Measurements from ENCODE around the gene NFKB1.

The NFKB1 gene

DNA sequence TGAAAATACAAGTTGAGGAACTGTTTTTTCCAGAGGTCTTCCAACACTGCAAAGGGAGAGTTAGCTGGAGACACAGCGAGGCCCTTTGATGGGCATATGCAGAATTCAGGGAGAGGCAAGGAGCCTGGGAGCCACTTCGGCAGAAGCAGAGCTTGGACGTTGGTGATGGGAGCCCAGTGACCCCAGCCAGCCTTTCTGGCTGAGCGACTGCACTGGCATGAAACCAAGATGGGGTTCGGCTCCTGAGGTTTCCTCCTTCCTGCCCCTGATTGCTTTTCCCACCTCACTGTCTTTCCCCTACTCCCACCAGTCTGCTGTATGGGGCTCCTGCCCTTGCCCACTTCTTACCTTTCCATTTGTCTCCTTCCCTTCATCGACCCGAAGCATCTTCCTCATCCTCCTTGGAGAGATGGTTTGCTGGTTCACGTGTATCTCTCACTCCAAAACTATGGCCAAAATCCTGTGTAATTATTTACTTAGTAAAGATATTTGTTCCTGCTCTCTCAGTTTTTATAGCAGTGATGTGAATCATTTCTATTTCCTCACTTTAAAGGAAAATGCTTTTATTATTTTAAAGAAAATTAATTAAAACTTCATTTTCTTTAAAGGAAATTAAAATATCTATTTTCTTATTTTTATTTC, 100.5 kb downstream of the NFKB1 start:
- Histone ChIP-seq H3K4me1 (no peaks in the 10 kb centered on the region), H3K4me3 (ENCODE audit: low read depth, low read length) (no peak overlapping the region), H3K36me3 (peaks cover 14% of the 10 kb centered on the region), H3K9me3 (no peaks in the 10 kb centered on the region), H3K27me3 (no peaks in the 10 kb centered on the region)
- DNase-seq, result no peak
- TF ChIP-seq, protein P1, sequence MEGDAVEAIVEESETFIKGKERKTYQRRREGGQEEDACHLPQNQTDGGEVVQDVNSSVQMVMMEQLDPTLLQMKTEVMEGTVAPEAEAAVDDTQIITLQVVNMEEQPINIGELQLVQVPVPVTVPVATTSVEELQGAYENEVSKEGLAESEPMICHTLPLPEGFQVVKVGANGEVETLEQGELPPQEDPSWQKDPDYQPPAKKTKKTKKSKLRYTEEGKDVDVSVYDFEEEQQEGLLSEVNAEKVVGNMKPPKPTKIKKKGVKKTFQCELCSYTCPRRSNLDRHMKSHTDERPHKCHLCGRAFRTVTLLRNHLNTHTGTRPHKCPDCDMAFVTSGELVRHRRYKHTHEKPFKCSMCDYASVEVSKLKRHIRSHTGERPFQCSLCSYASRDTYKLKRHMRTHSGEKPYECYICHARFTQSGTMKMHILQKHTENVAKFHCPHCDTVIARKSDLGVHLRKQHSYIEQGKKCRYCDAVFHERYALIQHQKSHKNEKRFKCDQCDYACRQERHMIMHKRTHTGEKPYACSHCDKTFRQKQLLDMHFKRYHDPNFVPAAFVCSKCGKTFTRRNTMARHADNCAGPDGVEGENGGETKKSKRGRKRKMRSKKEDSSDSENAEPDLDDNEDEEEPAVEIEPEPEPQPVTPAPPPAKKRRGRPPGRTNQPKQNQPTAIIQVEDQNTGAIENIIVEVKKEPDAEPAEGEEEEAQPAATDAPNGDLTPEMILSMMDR (IDR thresholded peaks at IDR 0.05; ENCODE audit: low read depth, low read length), result no peak

DNA sequence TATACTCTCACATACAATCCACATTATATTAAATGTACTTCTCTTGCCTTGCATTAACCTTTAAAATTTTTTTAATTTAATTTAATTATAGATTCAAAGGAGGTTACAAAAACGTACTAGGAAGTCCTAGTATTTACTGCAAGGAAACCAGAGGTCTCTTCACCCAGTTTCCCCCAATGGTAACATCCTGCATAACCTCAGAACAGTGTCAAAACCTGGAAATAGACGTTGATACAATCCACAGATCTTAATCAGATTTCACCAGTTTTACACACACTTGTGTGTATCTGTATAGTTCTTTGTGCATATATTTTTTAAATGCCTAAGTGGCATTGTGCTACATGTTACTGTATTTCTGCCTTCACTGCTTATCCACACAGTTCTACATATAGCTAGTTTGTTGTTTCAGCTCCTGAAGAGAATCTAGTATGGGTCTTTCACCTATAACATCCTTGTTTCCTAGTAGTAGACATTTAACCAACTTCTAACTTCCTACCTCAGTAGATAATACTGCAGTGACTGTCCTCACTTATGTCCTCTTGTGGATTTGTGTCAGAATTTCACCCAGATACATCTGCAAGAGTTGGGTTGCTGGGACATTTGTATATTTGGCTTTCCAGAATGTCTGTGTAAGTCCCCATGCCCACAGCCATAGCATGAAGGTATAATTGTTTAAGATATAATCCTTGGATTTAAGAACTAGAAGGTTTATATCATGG, 103.2 kb downstream of the NFKB1 start:
- no peaks in the 10 kb centered on the region for H3K4me1 ChIP-seq
- H3K36me3 ChIP-seq, result peaks cover 12% of the 10 kb centered on the region
- no peak for DNase-seq
- no peaks in the 10 kb centered on the region for H3K9me3 ChIP-seq
- TF ChIP-seq, protein P1 (IDR thresholded peaks at IDR 0.05; ENCODE audit: low read depth, low read length), result no peak
- H3K4me3 ChIP-seq (ENCODE audit: low read depth, low read length), result no peak overlapping the region
- no peaks in the 10 kb centered on the region for H3K27me3 ChIP-seq

- Histone ChIP-seq H3K27me3 (no peaks in the 10 kb centered on the region), H3K36me3 (peaks cover 10% of the 10 kb centered on the region; the same call in 1 of the 2 replicates)
Observed at GRCh38 chr4:102606261-102606660, 105.1 kb downstream of the NFKB1 start.

GRCh38 chr4:102606846-102607450, 105.8 kb downstream of the NFKB1 start:
- Histone ChIP-seq H3K4me3 (ENCODE audit: low read depth, low read length) (no peak overlapping the region), H3K4me1 (no peaks in the 10 kb centered on the region), H3K36me3 (peaks cover 14% of the 10 kb centered on the region), H3K9me3 (no peaks in the 10 kb centered on the region), H3K27me3 (no peaks in the 10 kb centered on the region)
- no peak for DNase-seq
- TF ChIP-seq, protein P1 (IDR thresholded peaks at IDR 0.05; ENCODE audit: low read depth, low read length), result no peak

More at GRCh38 chr4:102606261-102606660, 105.1 kb downstream of the NFKB1 start:
- TF ChIP-seq, protein P1 (IDR thresholded peaks at IDR 0.05; ENCODE audit: low read depth, low read length), result no peak
- H3K4me1 ChIP-seq, result no peaks in the 10 kb centered on the region
- no peak for DNase-seq
- H3K4me3 ChIP-seq (ENCODE audit: low read depth, low read length), result no peak overlapping the region
- no peaks in the 10 kb centered on the region for H3K9me3 ChIP-seq

GRCh38 chr4:102608190-102608589, 107.0 kb downstream of the NFKB1 start:
- no peak for DNase-seq
- Histone ChIP-seq H3K4me1 (no peaks in the 10 kb centered on the region), H3K36me3 (peaks cover 20% of the 10 kb centered on the region), H3K4me3 (ENCODE audit: low read depth, low read length) (no peak overlapping the region), H3K9me3 (no peaks in the 10 kb centered on the region), H3K27me3 (no peaks in the 10 kb centered on the region)
- TF ChIP-seq, protein P1 (IDR thresholded peaks at IDR 0.05; ENCODE audit: low read depth, low read length), result no peak

DNA sequence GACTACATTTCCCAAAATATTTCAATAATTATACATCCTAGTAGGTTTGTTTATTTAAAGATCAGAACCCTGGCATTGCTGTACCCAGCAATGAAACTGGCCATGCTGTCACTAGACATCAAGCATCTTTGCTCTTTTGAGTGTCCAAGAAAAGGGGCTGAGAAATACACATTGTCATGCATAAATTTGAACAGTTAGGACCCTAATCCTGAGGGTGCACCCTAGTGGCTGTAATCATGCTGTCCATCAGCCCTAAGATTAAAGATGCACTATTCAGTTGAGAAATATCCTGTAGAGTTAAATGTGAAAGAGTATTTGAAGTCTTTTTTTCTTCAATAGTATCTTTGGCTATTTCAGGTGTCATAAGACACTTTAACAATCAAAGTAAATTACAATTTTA, 108.8 kb downstream of the NFKB1 start:
- DNase-seq, result no peak
- TF ChIP-seq, protein P1 (IDR thresholded peaks at IDR 0.05; ENCODE audit: low read depth, low read length), result peak; percentile 31; the same call in 1 of the 2 replicates
- no peaks in the 10 kb centered on the region for H3K27me3 ChIP-seq
- no peak overlapping the region for H3K4me3 ChIP-seq (ENCODE audit: low read depth, low read length)
- H3K9me3 ChIP-seq, result no peaks in the 10 kb centered on the region
- no peaks in the 10 kb centered on the region for H3K4me1 ChIP-seq
- H3K36me3 ChIP-seq, result peaks cover 23% of the 10 kb centered on the region

Data from BE2C (cell line).